K562 (cell line): ENCODE measurements around the gene PCYT1A. TPM values are rescaled to one million over a fixed set of nuclear protein-coding genes. Genes with fewer than 3 reads are reported as not detected.

ENCODE experiments used
- ATAC-seq: fragments of 200-7000 bp; cut with Tn5 transposase; 3 replicates; pipeline ENCODE4 v1.9.1; 2020; ENCODE audit warnings: moderate library complexity
- BruUV-seq: library from RNA; stranded (reverse); fragments of 400-500 nt; replicated peaks from 2 replicates; lab custom pipeline; 2021; lab: Mats Ljungman, UMichigan
- CTCF ChIA-PET: fragments of 300-600 bp; formaldehyde crosslinking; extraction: SDS; loops from one replicate; lab custom pipeline; 2021; ENCODE audit warnings: low intra/inter-chr PET ratio; lab: Yijun Ruan, JAX
- POLR2A ChIA-PET: fragments of 300-600, 350-650 bp; sonication (Branson Sonifier 250); formaldehyde crosslinking; extraction: SDS; loops from one replicate; lab custom pipeline; 2021; ENCODE audit warnings: antibody characterized with exemption, inconsistent platforms; lab: Yijun Ruan, JAX
- DNase-seq, 4 experiments: peaks; one replicate each; pipeline versions ENCODE4 v3.0.0 to v3.0.0-alpha.2; 2011 to 2018; ENCODE audit warnings: low spot score in 3 of 4, mixed read lengths in 3 of 4; ENCODE audit errors: extremely low read depth in 1 of 4
- FAIRE-seq: peaks from 2 replicates; lab custom pipeline; 2011; peaks lifted over from hg19 to GRCh38; lab: Jason Lieb, UNC
- H2AFZ ChIP-seq: 2 replicates; pipeline ENCODE4 v1.6.0; 2011; ENCODE audit warnings: low read depth, low read length, control low read depth, inconsistent platforms
- H3K27ac ChIP-seq: fragments of 200-600 bp; 3 replicates; pipeline ENCODE4 v1.8.0; 2011; ENCODE audit warnings: low read depth, mild to moderate bottlenecking, control low read depth, inconsistent platforms, low read length, moderate library complexity, mixed read lengths; ENCODE audit errors: extremely low read depth
- H3K27me3 ChIP-seq, 2 experiments: fragments of 300-600 bp in 1 of 2; 2 replicates in 1 of 2; 3 replicates in 1 of 2; pipeline versions ENCODE4 v1.6.0 to v1.8.0; 2011; ENCODE audit warnings: inconsistent platforms in 2 of 2, low read length in 2 of 2, mild to moderate bottlenecking in 1 of 2, mixed read lengths in 1 of 2, moderate library complexity in 1 of 2; ENCODE audit not compliant: control insufficient read depth in 2 of 2, insufficient read depth in 2 of 2
- H3K36me3 ChIP-seq: fragments of 300-600 bp; 3 replicates; pipeline ENCODE4 v1.8.0; 2011; ENCODE audit warnings: mild to moderate bottlenecking, low read length, inconsistent platforms; ENCODE audit not compliant: control insufficient read depth, insufficient read depth
- H3K4me1 ChIP-seq, 2 experiments: fragments of 200-600 bp in 1 of 2; replicated peaks in 1 of 2; 2 replicates in 1 of 2; 3 replicates in 1 of 2; pipeline versions ENCODE4 v1.5.1 to v1.8.0; 2011; ENCODE audit warnings: inconsistent platforms in 2 of 2, low read length in 2 of 2, mild to moderate bottlenecking in 1 of 2, mixed read lengths in 1 of 2, moderate library complexity in 1 of 2; ENCODE audit not compliant: control insufficient read depth in 2 of 2, insufficient read depth in 2 of 2
- H3K4me2 ChIP-seq: 2 replicates; pipeline ENCODE4 v1.6.1; 2011; ENCODE audit warnings: low read length, control low read depth, inconsistent platforms, mixed read lengths; ENCODE audit not compliant: insufficient read depth
- H3K4me3 ChIP-seq: fragments of 200-600 bp; sonication (generic), shearing (Covaris generic); 2 replicates; pipeline ENCODE4 v1.5.1; 2016; ENCODE audit warnings: control low read depth, inconsistent platforms
- H3K79me2 ChIP-seq: fragments of 200-600 bp; 3 replicates; pipeline ENCODE4 v1.8.0; 2011; ENCODE audit warnings: low read length, inconsistent platforms; ENCODE audit not compliant: control insufficient read depth, insufficient read depth
- H3K9ac ChIP-seq, 2 experiments: 2 replicates each; pipeline versions ENCODE4 v1.6.0 to v1.6.1; 2011; ENCODE audit warnings: low read depth in 2 of 2, low read length in 2 of 2, control low read depth in 1 of 2, inconsistent platforms in 1 of 2, mild to moderate bottlenecking in 1 of 2, mixed read lengths in 1 of 2; ENCODE audit not compliant: insufficient read depth in 1 of 2
- H3K9me1 ChIP-seq: one replicate; pipeline ENCODE4 v1.6.0; 2011; ENCODE audit warnings: inconsistent platforms, mild to moderate bottlenecking, low read length, moderate library complexity; ENCODE audit not compliant: control insufficient read depth, insufficient read depth
- H3K9me3 ChIP-seq: replicated peaks from 2 replicates; pipeline ENCODE4 v1.5.1; 2011; ENCODE audit warnings: low read depth, low read length, inconsistent platforms; ENCODE audit not compliant: control insufficient read depth, insufficient read depth
- H4K20me1 ChIP-seq: replicated peaks from 2 replicates; pipeline ENCODE4 v1.6.1; 2011; ENCODE audit warnings: low read length, inconsistent platforms, mixed read lengths; ENCODE audit not compliant: control insufficient read depth, insufficient read depth
- CBFB ChIP-seq: sonication (generic); formaldehyde crosslinking; IDR thresholded peaks from 2 replicates; pipeline ENCODE4 v1.4.0; 2020; ENCODE audit warnings: mild to moderate bottlenecking, missing genetic modification reagents
- GABPA ChIP-seq: fragments of 200-800 bp; sonication (Bioruptor generic); conservative IDR thresholded peaks from 2 replicates; pipeline ENCODE4 v1.6.1; 2016; ENCODE audit warnings: low read depth, missing genetic modification characterization, missing compliant biosample characterization
- GATA2 ChIP-seq: sonication (generic); formaldehyde crosslinking; IDR thresholded peaks from 2 replicates; pipeline ENCODE4 v1.4.0; 2020; ENCODE audit warnings: mild to moderate bottlenecking, missing genetic modification reagents
- GATAD2B ChIP-seq: fragments of 450-650 bp; IDR thresholded peaks from 2 replicates; pipeline ENCODE4 v1.6.1; 2017; ENCODE audit warnings: mild to moderate bottlenecking, borderline replicate concordance
- HDAC2 ChIP-seq: fragments of 450-650 bp; IDR thresholded peaks from 2 replicates; pipeline ENCODE4 v1.6.1; 2016; ENCODE audit warnings: mild to moderate bottlenecking
- HDAC8 ChIP-seq: fragments of 450-650 bp; IDR thresholded peaks from 2 replicates; pipeline ENCODE4 v1.6.1; 2016; ENCODE audit warnings: mild to moderate bottlenecking, missing genetic modification characterization, moderate library complexity, missing compliant biosample characterization
- MTA3 ChIP-seq: fragments of 450-650 bp; formaldehyde crosslinking; IDR thresholded peaks from 2 replicates; pipeline ENCODE4 v1.6.1; 2017; ENCODE audit warnings: mild to moderate bottlenecking, borderline replicate concordance
- NFXL1 ChIP-seq: fragments of 450-650 bp; formaldehyde crosslinking; IDR thresholded peaks from 2 replicates; pipeline ENCODE4 v1.4.0; 2021; ENCODE audit warnings: mild to moderate bottlenecking
- NR2C2 ChIP-seq, 2 experiments: fragments of 200-800 bp in 1 of 2; sonication (Bioruptor generic) in 1 of 2; sonication (generic) in 1 of 2; formaldehyde crosslinking in 1 of 2; IDR thresholded peaks; 2 replicates each; pipeline versions ENCODE4 v1.6.1 to v1.8.0; 2016 to 2022; ENCODE audit warnings: mild to moderate bottlenecking in 1 of 2, missing compliant biosample characterization in 1 of 2, missing genetic modification characterization in 1 of 2, missing genetic modification reagents in 1 of 2
- RBFOX2 ChIP-seq: fragments of 200-400 bp; formaldehyde crosslinking; IDR thresholded peaks from 2 replicates; pipeline ENCODE4 v1.6.1; 2017; ENCODE audit warnings: low read depth, mild to moderate bottlenecking, low read length, moderate library complexity
- SAFB ChIP-seq: fragments of 200-400 bp; formaldehyde crosslinking; IDR thresholded peaks from 2 replicates; pipeline ENCODE4 v1.6.1; 2017; ENCODE audit warnings: low read depth, low read length, borderline replicate concordance
- SPI1 ChIP-seq: IDR thresholded peaks from 2 replicates; pipeline ENCODE4 v1.6.1; 2011; ENCODE audit warnings: low read depth, low read length, control low read depth, borderline replicate concordance
- TBP ChIP-seq: optimal IDR thresholded peaks from 2 replicates; pipeline ENCODE3; 2011; ENCODE audit warnings: low read depth, low read length, improper control_type of control experiment
- THAP12 ChIP-seq: fragments of 250-450 bp; sonication (Bioruptor Pico); IDR thresholded peaks from 2 replicates; pipeline ENCODE4 v1.9.0; 2021; ENCODE audit warnings: mild to moderate bottlenecking, inconsistent platforms
- TOE1 ChIP-seq, 2 experiments: fragments of 450-650 bp in 1 of 2; sonication (generic) in 1 of 2; formaldehyde crosslinking in 1 of 2; IDR thresholded peaks; 2 replicates each; pipeline versions ENCODE4 v1.7.1 to v1.8.0; 2016 to 2022; ENCODE audit warnings: borderline replicate concordance in 2 of 2, mild to moderate bottlenecking in 2 of 2, antibody characterized with exemption in 1 of 2, inconsistent platforms in 1 of 2, low read depth in 1 of 2, missing genetic modification reagents in 1 of 2, moderate library complexity in 1 of 2
- YBX1 ChIP-seq: fragments of 450-650 bp; IDR thresholded peaks from 2 replicates; pipeline ENCODE4 v1.7.1; 2016; ENCODE audit warnings: mild to moderate bottlenecking
- ZNF224 ChIP-seq: sonication (generic); formaldehyde crosslinking; IDR thresholded peaks from 2 replicates; pipeline ENCODE4 v1.8.0; 2022; ENCODE audit warnings: mild to moderate bottlenecking, missing genetic modification reagents
- ZNF589 ChIP-seq: fragments of 200-800 bp; sonication (Bioruptor generic); IDR thresholded peaks from 2 replicates; pipeline ENCODE4 v1.6.1; 2016; ENCODE audit warnings: low read depth, missing genetic modification characterization, missing compliant biosample characterization
- WGBS: fragments of 100-300 bp; shearing (Covaris generic); methylation state at CpG from one replicate; pipeline ENCODE4 v1.1.6; 2016; ENCODE audit warnings: low coverage, mixed read lengths; ENCODE audit not compliant: insufficient coverage; ENCODE audit errors: missing lambda C conversion rate; 5-methylcytosine and 5-hydroxymethylcytosine counted together
- in situ Hi-C: fragments of 300-500 bp; cut with MboI; formaldehyde crosslinking; loops from 4 replicates; pipeline ENCODE4 v1.15.0; 2018; ENCODE audit warnings: inconsistent platforms, mixed read lengths
- intact Hi-C: fragments of 100-400 bp; cut with micrococcal nuclease; formaldehyde crosslinking; loops from 2 replicates; pipeline ENCODE4 v1.14.2; 2022
- polyA plus RNA-seq, 8 experiments: library from polyadenylated mRNA; depleted of rRNA in 4 of 8; stranded (reverse) in 5 of 8; unstranded in 3 of 8; fragments of >200 nt; fragmentation: Nextera tagmentation in 2 of 8; fragmentation: Illumina TruSeq in 1 of 8; extraction: Ambion mirVana in 2 of 8; extraction: Trizol in 1 of 8; gene quantifications; 2 replicates each; pipeline versions ENCODE4 v1.2.1 to v1.2.3, GENCODE V29; 2011 to 2014; ENCODE audit warnings: inconsistent platforms in 1 of 8, missing spikeins in 1 of 8
- total RNA-seq, 7 experiments: library from RNA; depleted of rRNA in 6 of 7; stranded (reverse); fragments of >200 nt in 6 of 7; fragmentation: Illumina TruSeq in 2 of 7; extraction: Trizol in 2 of 7; gene quantifications; 2 replicates each; pipeline versions ENCODE4 v1.2.1 to v1.2.3, GENCODE V29; 2011 to 2021; ENCODE audit warnings: low replicate concordance in 1 of 7

The PCYT1A gene
- total and polyA plus RNA-seq, 9 of the 15 experiments (the other 6 are each of a cell fraction or from before 2014, with no cell fraction given): 13.4 to 62.8 (median 49.4) TPM

GRCh38 chr3:196207159-196207832 is 80.2 kb downstream of the PCYT1A start:
- H3K36me3 ChIP-seq: no peaks in the 10 kb centered on the region
- 9% methylated on average over 27 of the region's 70 CpGs for WGBS
- intact Hi-C loops (no loop called here), in situ Hi-C loops (loop anchor here (25.0 kb wide), 1 partner anchor 495 kb away; the partner anchor contains the start of gene MUC20)
- no TSS peak for BruUV-seq
- no peaks in the 10 kb centered on the region for H3K79me2 ChIP-seq
- peaks cover 15 to 48% of the 10 kb centered on the region in 2 experiments; a peak in 4 of 5 replicates for H3K4me1 ChIP-seq
- no peaks in the 10 kb centered on the region for H4K20me1 ChIP-seq
- no peaks in the 10 kb centered on the region for H3K9me3 ChIP-seq
- H2AFZ ChIP-seq: peak overlapping the region; percentile 97
- ATAC-seq (peak; percentile 67), DNase-seq (peak; percentile 63 to 96 (median 87)), FAIRE-seq (no peak)
- ChIA-PET POLR2A (interaction anchor here (0.6 to 1.2 kb wide), 5 partner anchors 94 to 312 kb away, joined by 3 to 7 read pairs (median 3); no protein-coding TSS in a partner anchor), CTCF (no interaction called here)
- peak overlapping the region; percentile 43; the same call in 1 of the 3 replicates for H3K27ac ChIP-seq
- no peaks in the 10 kb centered on the region for H3K9me1 ChIP-seq
- H3K9ac ChIP-seq: peak overlapping the region; percentile 50 to 93
- peak overlapping the region; percentile 96 for H3K4me2 ChIP-seq
- H3K27me3 ChIP-seq: no peaks in the 10 kb centered on the region
- H3K4me3 ChIP-seq: peak overlapping the region; percentile 58
- TF ChIP-seq GATAD2B (no peak), NR2C2 (CRISPR knock-in tag; IDR thresholded peaks at IDR 0.05) (peak; percentile 56; the same call in 1 of the 2 replicates), NR2C2 (tag; IDR thresholded peaks at IDR 0.05) (no peak), HDAC2 (peak; percentile 28; the same call in 1 of the 2 replicates), HDAC8 (tag) (no peak), THAP12 (CRISPR knock-in tag) (0 out of 2 replicates have a peak, but pooled peaks have one; percentile 49), TBP (peak; percentile 20), SPI1 (no peak), GATA2 (CRISPR knock-in tag) (no peak), GABPA (tag) (no peak), ZNF224 (CRISPR knock-in tag) (0 out of 2 replicates have a peak, but pooled peaks have one; percentile 30), YBX1 (no peak), RBFOX2 (peak; percentile 51), MTA3 (0 out of 2 replicates have a peak, but pooled peaks have one; percentile 25), TOE1 (IDR thresholded peaks at IDR 0.05; ENCODE audit: borderline replicate concordance) (peak; percentile 17; the same call in 1 of the 2 replicates), TOE1 (CRISPR knock-in tag; IDR thresholded peaks at IDR 0.05; ENCODE audit: borderline replicate concordance, low read depth) (no peak), ZNF589 (0 out of 2 replicates have a peak, but pooled peaks have one; percentile 31), CBFB (CRISPR knock-in tag) (peak; percentile 59; the same call in 1 of the 2 replicates), NFXL1 (CRISPR knock-in tag) (no peak), SAFB (0 out of 2 replicates have a peak, but pooled peaks have one; percentile 10)
